CD14-positive monocyte (primary cell): ENCODE measurements around the gene USP48. TPM values are rescaled to one million over a fixed set of nuclear protein-coding genes. Genes with fewer than 3 reads are reported as not detected.

Experiments used
- DNase-seq, 3 donors: peaks; one replicate each; pipeline ENCODE4 v3.0.0-alpha.2; 2011 to 2022
- H2AFZ ChIP-seq: 2 replicates; pipeline ENCODE4 v1.6.0; 2012; ENCODE audit warnings: mild to moderate bottlenecking, low read depth, low read length, inconsistent platforms; ENCODE audit not compliant: insufficient read depth, poor library complexity, severe bottlenecking
- H3K27ac ChIP-seq, 2 donors: 1 replicate in 1 of 2; 2 replicates in 1 of 2; pipeline ENCODE4 v1.5.1; 2012 to 2013; ENCODE audit warnings: low read length in 2 of 2, control low read depth in 1 of 2, inconsistent platforms in 1 of 2, low read depth in 1 of 2, mild to moderate bottlenecking in 1 of 2
- H3K27me3 ChIP-seq, 2 donors: one replicate each; pipeline versions ENCODE4 v1.6.0 to v1.6.1; 2011 to 2013; ENCODE audit warnings: low read length in 2 of 2; ENCODE audit not compliant: control insufficient read depth in 2 of 2, insufficient read depth in 2 of 2
- H3K36me3 ChIP-seq, 2 donors: replicated peaks in 1 of 2; 1 replicate in 1 of 2; 2 replicates in 1 of 2; pipeline versions ENCODE4 v1.5.1 to v1.6.1; 2012 to 2013; ENCODE audit warnings: low read length in 2 of 2, control low read depth in 1 of 2, inconsistent platforms in 1 of 2, mild to moderate bottlenecking in 1 of 2; ENCODE audit not compliant: insufficient read depth in 2 of 2, control insufficient read depth in 1 of 2
- H3K4me1 ChIP-seq, 2 donors: 1 replicate in 1 of 2; 2 replicates in 1 of 2; pipeline versions ENCODE4 v1.5.1 to v1.6.1; 2012 to 2013; ENCODE audit warnings: low read length in 2 of 2, control low read depth in 1 of 2, inconsistent platforms in 1 of 2, mild to moderate bottlenecking in 1 of 2, moderate library complexity in 1 of 2; ENCODE audit not compliant: insufficient read depth in 2 of 2, control insufficient read depth in 1 of 2
- H3K4me2 ChIP-seq: replicated peaks from 2 replicates; pipeline ENCODE3; 2012; ENCODE audit warnings: low read length, moderate library complexity, mild to moderate bottlenecking; ENCODE audit not compliant: poor library complexity, severe bottlenecking; ENCODE audit errors: extremely low read depth
- H3K4me3 ChIP-seq, 3 experiments: fragments of 200-600 bp in 1 of 3; sonication (generic) in 1 of 3; replicated peaks in 1 of 3; 1 replicate in 2 of 3; 2 replicates in 1 of 3; pipeline ENCODE4 v1.5.1; 2011 to 2013; ENCODE audit warnings: low read length in 3 of 3, mild to moderate bottlenecking in 3 of 3, control low read depth in 2 of 3, low read depth in 2 of 3, inconsistent platforms in 1 of 3, moderate library complexity in 1 of 3
- H3K79me2 ChIP-seq: 2 replicates; pipeline ENCODE4 v1.6.0; 2012; ENCODE audit warnings: mild to moderate bottlenecking, control low read depth, inconsistent platforms, low read length, moderate library complexity; ENCODE audit not compliant: insufficient read depth
- H3K9ac ChIP-seq: 2 replicates; pipeline ENCODE4 v1.6.0; 2017; ENCODE audit warnings: low read length, mild to moderate bottlenecking; ENCODE audit not compliant: insufficient read depth, poor library complexity, severe bottlenecking
- H3K9me3 ChIP-seq, 2 donors: replicated peaks in 1 of 2; 1 replicate in 1 of 2; 2 replicates in 1 of 2; pipeline versions ENCODE4 v1.5.1 to v1.6.1; 2012 to 2013; ENCODE audit warnings: low read length in 2 of 2, control low read depth in 1 of 2; ENCODE audit not compliant: control insufficient read depth in 1 of 2, insufficient read depth in 1 of 2
- H4K20me1 ChIP-seq: 2 replicates; pipeline ENCODE4 v1.6.0; 2012; ENCODE audit warnings: mild to moderate bottlenecking, low read length, control low read depth, moderate library complexity; ENCODE audit not compliant: insufficient read depth
- H3K27ac Mint-ChIP-seq, 7 donors: one replicate each; pipeline ENCODE4 v1.8.0; 2020; ENCODE audit warnings: mild to moderate bottlenecking in 7 of 7, mixed read lengths in 7 of 7, moderate library complexity in 6 of 7, inconsistent platforms in 2 of 7
- H3K27me3 Mint-ChIP-seq, 3 donors: one replicate each; pipeline ENCODE4 v1.8.0; 2021 to 2022; ENCODE audit warnings: low read depth in 3 of 3, mild to moderate bottlenecking in 3 of 3, mixed read lengths in 3 of 3, moderate library complexity in 3 of 3, inconsistent platforms in 1 of 3
- H3K36me3 Mint-ChIP-seq, 2 donors: one replicate each; pipeline ENCODE4 v1.8.0; 2020; ENCODE audit warnings: mixed read lengths in 2 of 2, inconsistent platforms in 1 of 2, mild to moderate bottlenecking in 1 of 2
- H3K4me1 Mint-ChIP-seq: one replicate; pipeline ENCODE4 v1.8.0; 2020; ENCODE audit warnings: mild to moderate bottlenecking, mixed read lengths
- H3K4me3 Mint-ChIP-seq, 2 donors: one replicate each; pipeline ENCODE4 v1.8.0; 2020; ENCODE audit warnings: mild to moderate bottlenecking in 2 of 2, mixed read lengths in 2 of 2, moderate library complexity in 1 of 2
- H3K9me3 Mint-ChIP-seq, 7 donors: one replicate each; pipeline ENCODE4 v1.8.0; 2020 to 2022; ENCODE audit warnings: mixed read lengths in 7 of 7, mild to moderate bottlenecking in 6 of 7, moderate library complexity in 6 of 7, inconsistent platforms in 2 of 7
- CTCF ChIP-seq: fragments of 200-600 bp; IDR thresholded peaks from one replicate; pipeline ENCODE4 v1.8.0; 2022; ENCODE audit warnings: antibody characterized with exemption, mild to moderate bottlenecking
- WGBS: methylation state at CpG from one replicate; pipeline ENCODE4 v1.1.5; 2013; ENCODE audit warnings: missing lambda C conversion rate; ENCODE audit not compliant: insufficient coverage; 5-methylcytosine and 5-hydroxymethylcytosine counted together
- intact Hi-C, 2 donors: fragments of 100-400 bp; cut with micrococcal nuclease; formaldehyde crosslinking; loops; one replicate each; pipeline versions ENCODE4 v1.15.0 to v1.15.1; 2023
- polyA plus RNA-seq, 3 donors: library from polyadenylated mRNA; depleted of rRNA in 1 of 3; unstranded in 2 of 3; stranded (reverse) in 1 of 3; fragments of 300-500 nt in 2 of 3; fragments of >200 nt in 1 of 3; fragmentation: Illumina TruSeq in 2 of 3; gene quantifications; 1 replicate in 2 of 3; 2 replicates in 1 of 3; pipeline ENCODE4 v1.2.3, GENCODE V29; 2012 to 2021

The USP48 gene
- polyA plus RNA-seq, 3 donors, result 26.5 to 40.2 (median 34.3) TPM

- Mint-ChIP-seq H3K9me3 (no peaks in the 10 kb centered on the region), H3K36me3 (peaks cover 77 to 98% of the 10 kb centered on the region in 2 donors), H3K4me1 (peaks cover 8% of the 10 kb centered on the region), H3K27me3 (peaks cover 0 to 3% (median 1%) of the 10 kb centered on the region in 3 donors), H3K4me3 (no peak overlapping the region), H3K27ac (peak overlapping the region in 3 of 7 donors; percentile 7 to 27 (median 13))
- H3K9me3 ChIP-seq, result no peaks in the 10 kb centered on the region
- H3K9ac ChIP-seq, result no peak overlapping the region
- no peak for TF ChIP-seq CTCF
- H3K79me2 ChIP-seq, result no peaks in the 10 kb centered on the region
- intact Hi-C loops, result no loop called here
- 100% methylated on average over 1 of the region's 2 CpGs for WGBS
- H4K20me1 ChIP-seq, result no peaks in the 10 kb centered on the region
- no peak overlapping the region for H2AFZ ChIP-seq
- H3K27ac ChIP-seq, result no peak overlapping the region
- H3K27me3 ChIP-seq, result no peaks in the 10 kb centered on the region
- H3K4me3 ChIP-seq, result no peak overlapping the region
- no peak overlapping the region for H3K4me2 ChIP-seq
- H3K36me3 ChIP-seq, result peaks cover 61 to 100% of the 10 kb centered on the region in 2 donors
- no peak for DNase-seq
- H3K4me1 ChIP-seq, result peaks cover 0 to 5% of the 10 kb centered on the region in 2 donors
These were observed 95.8 kb downstream of the USP48 start for GRCh38 chr1:21687081-21687529.

GRCh38 chr1:21685946-21686678, 96.8 kb downstream of the USP48 start:
- no peak overlapping the region for H2AFZ ChIP-seq
- H3K4me2 ChIP-seq, result no peak overlapping the region
- no peaks in the 10 kb centered on the region for H3K9me3 ChIP-seq
- peaks cover 0 to 3% (median 1%) of the 10 kb centered on the region in 3 donors for H3K27me3 Mint-ChIP-seq
- no peak for DNase-seq
- peak overlapping the region in 2 of 7 donors; percentile 7 to 30 for H3K27ac Mint-ChIP-seq
- no peak for TF ChIP-seq CTCF
- peaks cover 79 to 98% of the 10 kb centered on the region in 2 donors for H3K36me3 Mint-ChIP-seq
- no peaks in the 10 kb centered on the region for H4K20me1 ChIP-seq
- intact Hi-C loops, result no loop called here
- H3K27ac ChIP-seq, result no peak overlapping the region
- no peak overlapping the region for H3K4me3 Mint-ChIP-seq
- no peaks in the 10 kb centered on the region for H3K79me2 ChIP-seq
- no peak overlapping the region for H3K9ac ChIP-seq
- H3K4me1 Mint-ChIP-seq, result no peaks in the 10 kb centered on the region
- no peaks in the 10 kb centered on the region for H3K4me1 ChIP-seq
- no peak overlapping the region for H3K4me3 ChIP-seq
- peaks cover 67 to 100% of the 10 kb centered on the region in 2 donors for H3K36me3 ChIP-seq
- no peaks in the 10 kb centered on the region for H3K9me3 Mint-ChIP-seq
- H3K27me3 ChIP-seq, result no peaks in the 10 kb centered on the region
- 100% methylated on average over 1 of the region's 4 CpGs for WGBS
